GM18502 (cell line): ENCODE data around the gene CDK11B.
"Not testable (repeated sequence)": the region's sequence is repeated elsewhere in the genome, so short reads cannot be mapped to it uniquely, and the experiment has no call there.

ENCODE experiments used
- ATAC-seq: cut with Tn5 transposase; IDR thresholded peaks from one replicate; pipeline ENCODE4 v1.9.1; 2021; ENCODE audit warnings: mild to moderate bottlenecking; ENCODE audit not compliant: unreplicated experiment, poor library complexity

Gene CDK11B

DNA sequence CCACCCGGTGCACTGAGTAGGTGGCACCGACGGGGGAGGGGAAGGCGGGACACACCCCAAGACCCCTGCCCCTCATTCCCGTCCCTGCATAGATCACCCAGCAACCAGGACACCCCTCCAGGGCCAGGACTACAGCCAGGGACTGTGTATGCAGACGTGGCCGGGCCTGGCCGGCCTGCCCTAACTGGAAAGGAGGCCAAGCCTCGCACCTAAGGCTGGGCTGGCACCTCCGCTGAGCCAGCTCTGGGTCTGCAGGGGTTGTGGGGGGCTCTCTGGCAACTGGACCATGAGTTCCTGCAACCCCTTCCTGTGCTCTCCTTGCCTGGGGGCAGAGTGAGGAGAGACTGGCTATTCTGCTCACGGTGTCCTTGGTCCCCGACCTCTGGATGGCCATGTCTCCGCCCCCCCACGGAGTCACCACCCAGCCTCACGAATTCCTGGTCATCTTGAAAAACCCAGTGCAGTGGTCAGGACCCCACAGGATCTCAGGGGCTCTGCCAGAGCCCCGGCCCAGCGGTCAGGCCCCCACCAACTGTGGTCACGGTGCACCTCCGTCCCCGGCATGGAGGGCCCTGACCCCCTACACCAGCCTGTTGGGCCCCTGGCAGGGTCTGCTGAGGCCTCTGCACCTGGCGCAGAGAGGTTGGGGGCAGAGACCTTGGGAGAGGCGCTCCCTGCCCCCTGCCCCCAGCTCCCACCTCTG lies 57.8 kb downstream of the CDK11B start:
- no peak for ATAC-seq

DNA sequence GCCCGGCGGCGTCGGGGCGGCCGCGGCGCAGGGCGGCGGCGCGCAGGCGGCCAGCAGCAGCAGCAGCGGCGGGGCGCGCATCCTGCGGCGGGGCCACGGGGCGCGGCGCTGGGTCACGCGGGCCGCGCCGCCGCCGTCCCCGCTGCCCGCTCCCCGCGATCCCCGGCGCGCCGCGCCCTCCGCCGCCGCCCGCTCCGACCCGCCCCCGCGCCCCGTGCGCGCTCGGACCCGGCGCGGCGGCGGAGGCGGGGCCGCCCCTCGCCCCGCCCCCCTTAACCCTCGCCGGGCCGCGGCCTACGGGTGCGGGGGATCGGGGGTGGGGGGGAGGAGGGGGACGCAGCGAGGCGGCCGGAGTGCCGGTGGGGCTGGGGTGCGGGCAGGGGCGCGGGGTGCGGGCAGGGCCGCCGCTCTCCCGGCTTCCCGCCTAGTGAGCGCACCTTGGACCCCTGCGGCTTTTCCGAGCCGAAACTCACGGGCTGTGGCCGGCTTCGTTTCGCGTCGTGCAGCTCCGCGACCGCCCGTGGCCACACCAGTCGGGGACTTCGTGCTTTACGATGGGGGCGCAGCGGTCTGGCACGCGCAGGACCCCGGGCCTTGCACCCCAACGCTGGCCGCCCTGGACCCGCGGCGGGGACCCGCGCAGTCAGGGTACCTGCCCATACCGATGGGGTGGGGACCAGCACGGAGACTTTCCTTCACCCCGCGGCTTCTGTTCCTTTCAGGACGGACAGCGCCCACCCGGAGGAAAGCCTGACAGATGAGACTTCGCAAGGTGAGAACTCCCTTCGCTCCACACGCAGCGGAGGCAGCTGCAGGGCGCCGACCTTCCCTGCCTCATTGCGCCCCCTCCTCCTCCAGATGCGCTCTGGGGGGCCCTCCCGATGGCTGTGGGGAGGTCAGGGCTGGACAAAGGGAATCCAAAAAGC lies 58.6 kb downstream of the CDK11B start, which contains the start of gene FNDC10:
Gene FNDC10 (minus strand): TSS at position 201 of the 926 bp plus-strand sequence. CDS start 120 bp downstream, at position 81.
- no peak for ATAC-seq

DNA sequence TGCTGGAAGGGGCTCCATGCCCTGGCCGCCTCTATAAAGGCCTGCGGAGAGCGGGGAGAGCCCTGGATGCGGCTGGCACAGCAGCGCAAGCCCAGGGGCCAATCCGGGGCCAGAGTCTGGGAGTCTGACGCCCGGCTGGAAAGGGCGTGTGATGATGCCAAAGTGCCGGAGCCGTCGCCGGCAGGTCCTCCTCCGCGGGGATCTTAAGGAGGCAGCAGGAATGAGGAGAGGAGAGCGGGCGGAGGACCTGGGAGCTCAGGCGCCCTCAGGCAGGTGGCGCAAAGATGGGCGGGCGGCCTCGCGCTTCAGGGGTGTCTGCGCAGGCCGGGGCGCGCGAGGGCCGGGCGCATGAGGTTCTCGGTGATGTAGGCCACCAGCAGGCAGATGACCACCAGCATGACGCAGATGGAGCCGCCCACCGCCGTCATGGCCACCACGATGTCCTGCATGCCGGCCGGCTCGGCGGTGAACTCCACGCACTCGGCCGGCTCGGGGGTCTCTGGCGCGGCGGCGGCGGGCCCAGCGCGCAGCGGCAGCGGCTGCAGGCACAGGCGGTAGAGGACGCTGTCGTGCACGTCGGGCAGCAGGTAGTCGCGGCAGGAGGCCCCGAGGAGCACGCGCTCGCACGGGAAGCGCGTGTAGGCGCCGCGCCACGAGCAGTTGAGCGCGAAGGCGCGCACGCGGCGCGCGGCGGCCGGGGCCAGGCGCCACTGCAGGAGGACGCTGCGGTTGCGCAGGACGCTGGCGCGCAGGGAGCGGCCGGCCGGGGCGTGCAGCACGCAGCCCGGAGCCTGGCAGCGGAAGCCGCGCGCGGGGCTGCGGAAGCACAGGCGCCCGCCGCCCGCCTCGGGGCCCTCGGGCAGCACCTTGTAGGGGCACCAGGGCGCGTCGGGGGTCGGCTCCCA lies 59.5 kb downstream of the CDK11B start:
- ATAC-seq = no peak

DNA sequence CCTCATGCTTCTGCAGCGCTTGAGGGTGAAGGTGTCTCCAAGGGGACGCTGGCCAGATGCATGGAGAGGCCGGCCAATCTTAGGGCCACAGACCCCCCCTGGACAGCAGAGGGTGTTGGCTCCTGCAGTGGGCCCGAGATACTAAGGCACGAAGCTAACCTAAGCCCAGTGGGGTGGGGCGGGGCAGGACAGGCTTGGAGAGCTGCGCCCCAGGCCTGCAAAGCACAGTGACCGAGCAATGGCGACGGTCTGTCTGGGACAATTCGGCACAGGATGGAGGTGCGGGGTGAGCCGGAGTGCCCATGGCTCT lies 60.1 kb downstream of the CDK11B start:
- no peak for ATAC-seq

DNA sequence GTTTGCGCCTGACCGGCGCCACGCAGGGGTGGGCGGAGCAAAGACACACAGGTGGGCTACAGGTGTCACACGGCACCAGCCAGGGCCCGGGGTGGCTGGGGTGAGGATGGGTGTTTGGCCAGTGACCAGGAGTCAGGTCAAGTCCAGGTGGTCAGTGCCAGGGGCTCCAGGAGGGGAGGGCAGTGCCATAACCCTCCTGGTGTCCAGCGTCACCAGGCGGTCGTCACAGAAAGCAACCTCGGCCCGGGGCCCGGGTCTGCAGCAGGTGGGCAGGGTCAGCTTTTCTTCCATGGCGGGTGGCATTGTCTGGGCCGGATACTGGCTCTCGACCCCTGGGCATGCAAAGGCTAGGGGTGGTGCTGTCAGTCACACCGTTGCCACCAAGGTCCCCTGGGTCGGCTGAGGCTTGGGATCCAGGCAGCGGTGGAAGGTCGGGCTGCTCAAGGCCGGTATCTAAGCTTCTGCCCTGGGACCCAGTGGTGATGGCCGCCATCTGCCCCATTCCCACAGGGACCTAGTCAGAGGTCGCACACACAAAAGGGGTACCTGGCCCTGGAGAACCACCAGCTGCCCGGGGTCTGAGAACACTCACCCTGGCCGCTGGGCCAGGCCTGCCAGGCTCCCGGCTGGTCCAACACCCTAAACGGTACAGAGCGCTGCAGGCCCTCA lies 60.6 kb downstream of the CDK11B start:
- ATAC-seq = no peak

DNA sequence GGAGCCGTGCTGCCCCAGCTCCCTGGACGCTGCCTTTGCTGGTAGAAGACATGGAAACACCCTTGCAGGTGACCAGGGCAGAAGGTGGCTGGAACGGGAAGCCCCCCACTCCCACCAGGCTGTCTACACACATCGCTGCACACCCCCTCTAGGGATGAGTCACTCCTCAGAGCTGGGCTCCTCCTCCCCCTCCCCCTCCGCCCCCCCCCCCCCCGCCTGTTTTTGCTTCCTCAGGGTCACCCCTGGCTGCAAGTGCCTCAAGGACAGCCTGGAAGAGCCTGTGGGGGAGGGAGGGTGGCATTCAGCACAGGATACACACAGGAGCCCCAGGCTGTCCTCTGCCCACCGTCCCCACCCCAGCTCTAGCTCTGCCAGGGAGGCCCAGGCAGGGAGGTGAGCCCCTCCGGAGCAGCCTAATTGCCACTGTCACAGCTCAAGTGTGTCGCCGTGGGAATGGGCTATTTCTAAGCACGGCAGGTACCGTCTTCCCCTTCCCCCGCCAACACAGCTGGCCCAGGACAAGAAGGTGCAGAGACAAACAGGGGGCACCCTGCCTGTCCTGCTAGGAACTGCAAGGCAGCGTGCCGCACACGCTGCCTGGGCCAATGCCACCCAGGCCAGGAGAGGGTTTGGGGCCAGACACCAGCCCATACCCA lies 61.4 kb downstream of the CDK11B start:
- no peak for ATAC-seq

DNA sequence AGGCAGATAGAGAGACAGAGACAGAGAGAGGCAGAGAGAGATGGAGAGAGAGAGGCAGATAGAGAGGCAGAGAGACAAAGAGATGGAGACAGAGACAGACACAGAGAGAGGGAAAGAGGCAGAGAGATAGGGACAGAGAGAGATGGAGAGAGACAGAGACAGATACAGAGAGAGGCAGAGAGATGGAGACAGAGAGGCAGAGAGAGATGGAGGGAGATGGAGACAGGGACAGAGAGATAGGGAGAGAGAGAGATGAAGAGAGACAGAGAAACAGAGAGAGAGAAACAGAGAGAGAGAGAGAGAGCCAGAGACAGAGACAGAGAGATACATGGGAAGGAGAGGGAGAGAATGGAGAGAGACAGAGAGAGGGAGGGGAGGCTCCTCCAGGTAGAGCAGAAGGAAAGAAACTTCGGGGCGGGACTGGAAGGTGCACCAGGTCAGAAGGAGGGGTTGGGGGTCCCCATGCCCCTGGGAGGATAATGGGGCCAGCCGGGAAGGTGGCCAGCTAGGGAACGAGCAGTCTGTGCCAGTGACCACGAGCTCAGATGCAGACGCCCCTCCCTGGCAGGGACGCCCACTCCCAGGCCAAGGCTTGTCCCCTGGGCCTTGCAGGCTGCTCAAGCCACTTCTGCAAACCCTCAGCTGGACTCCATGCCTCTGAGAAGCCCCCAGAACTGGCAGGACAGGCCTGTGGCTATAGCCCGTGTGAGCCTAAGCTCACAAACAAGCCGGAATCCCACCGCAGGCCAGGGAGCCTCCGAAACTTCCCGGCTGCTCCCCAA lies 62.1 kb downstream of the CDK11B start:
- no peak for ATAC-seq

DNA sequence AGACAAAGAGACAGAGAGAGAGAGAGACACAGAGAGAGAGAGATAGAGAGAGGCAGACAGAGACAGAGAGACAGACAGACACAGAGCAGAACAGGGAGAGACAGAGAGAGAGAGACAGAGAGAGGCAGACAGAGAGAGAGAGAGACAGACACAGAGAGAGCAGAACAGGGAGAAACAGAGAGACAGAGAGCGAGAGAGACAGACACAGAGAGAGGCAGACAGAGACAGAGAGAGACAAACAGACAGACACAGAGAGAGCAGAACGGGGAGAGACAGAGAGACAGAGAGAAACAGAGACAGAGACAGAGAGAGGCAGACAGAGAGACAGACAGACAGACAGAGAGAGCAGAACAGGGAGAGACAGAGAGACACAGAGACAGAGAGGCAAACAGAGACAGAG lies 63.5 kb downstream of the CDK11B start:
- ATAC-seq = not testable (repeated sequence)

DNA sequence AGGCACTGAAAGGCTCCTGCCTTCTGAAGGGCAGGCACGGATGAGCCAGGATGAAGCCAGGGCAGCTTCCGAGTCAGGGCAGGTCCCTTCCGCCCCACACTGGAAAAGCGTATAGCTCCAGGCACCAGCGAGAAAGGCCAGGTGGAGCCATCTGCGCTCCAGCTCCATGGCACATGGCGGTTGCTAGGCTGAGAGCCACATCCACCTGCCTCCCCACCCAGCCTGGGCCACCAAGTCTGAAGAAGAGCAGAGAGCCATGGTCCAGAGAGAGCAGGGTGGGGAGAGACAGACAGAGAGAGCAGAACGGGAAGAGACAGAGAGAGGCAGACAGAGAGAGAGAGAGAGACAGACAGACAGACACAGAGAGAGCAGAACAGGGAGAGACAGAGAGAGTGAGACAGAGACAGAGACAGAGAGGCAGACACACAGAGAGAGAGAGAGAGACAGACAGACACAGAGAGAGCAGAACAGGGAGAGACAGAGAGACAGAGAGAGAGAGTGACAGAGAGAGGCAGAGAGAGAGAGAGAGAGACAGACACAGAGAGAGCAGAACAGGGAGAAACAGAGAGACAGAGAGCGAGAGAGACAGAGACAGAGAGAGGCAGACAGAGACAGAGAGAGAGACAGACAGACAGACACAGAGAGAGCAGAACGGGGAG lies 64.1 kb downstream of the CDK11B start:
- no peak for ATAC-seq

DNA sequence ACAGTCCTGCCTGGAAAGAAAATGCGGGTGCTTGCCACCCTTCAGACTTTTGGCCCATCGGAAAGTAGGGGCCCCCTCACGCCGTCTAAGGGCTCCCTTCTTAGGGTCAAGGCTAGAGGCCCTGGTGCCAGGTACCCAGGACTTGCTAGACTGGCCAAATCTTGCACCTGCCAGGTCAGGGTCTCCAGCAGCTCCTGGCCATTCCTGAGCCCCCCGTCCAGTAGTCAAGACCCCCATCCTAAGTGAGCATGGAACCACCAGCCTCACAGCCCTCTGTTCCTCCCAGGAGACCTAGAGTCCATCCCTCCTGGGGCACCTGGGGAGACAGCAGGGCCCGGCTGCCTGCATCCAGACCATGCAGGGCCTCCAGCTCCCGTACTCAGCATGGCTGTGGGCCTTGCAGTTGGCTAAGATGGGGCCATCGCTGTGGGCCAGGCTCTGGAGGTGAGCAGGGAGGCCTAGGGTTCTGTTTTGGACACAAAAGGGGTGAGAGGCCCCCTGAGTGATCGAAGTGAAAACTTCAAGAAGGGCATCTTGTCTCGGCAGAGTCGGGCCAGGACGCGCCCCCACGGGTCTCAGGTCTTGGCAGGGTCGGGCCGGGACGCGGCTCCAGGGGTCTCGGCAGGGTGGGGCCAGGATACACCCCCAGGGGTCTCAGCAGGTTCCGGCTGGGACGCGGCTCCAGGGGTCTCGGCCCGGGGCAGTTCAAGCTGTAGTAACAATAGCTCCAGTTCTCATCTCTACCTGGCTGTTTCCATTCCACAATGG lies 64.8 kb downstream of the CDK11B start:
- ATAC-seq = no peak

DNA sequence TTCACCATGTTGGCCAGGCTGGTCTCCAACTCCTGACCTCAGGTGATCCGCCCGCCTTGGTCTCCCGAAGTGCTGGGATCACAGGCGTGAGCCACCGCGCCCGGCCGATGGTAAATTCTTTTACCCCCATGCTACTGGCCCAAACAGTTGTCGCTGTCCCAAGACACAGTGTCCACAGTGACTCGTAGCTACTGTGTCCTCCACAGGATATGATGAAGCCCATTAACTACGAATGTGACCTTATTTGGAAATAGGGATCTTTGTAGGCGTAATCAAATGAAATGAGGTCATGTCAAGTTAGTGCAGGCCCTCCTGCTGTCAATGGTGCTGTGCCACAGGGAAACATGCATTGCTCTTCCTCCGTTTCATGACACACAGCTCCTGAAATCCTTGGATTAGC lies 67.4 kb downstream of the CDK11B start:
- ATAC-seq = no peak
